K562 (cell line): Measurements from ENCODE around the gene HOOK1. TPM values are rescaled to one million over a fixed set of nuclear protein-coding genes. Genes with fewer than 3 reads are reported as not detected.

ENCODE experiments used
- ATAC-seq: fragments of 200-7000 bp; cut with Tn5 transposase; 3 replicates; pipeline ENCODE4 v1.9.1; 2020; ENCODE audit warnings: moderate library complexity
- BruUV-seq: library from RNA; stranded (reverse); fragments of 400-500 nt; replicated peaks from 2 replicates; lab custom pipeline; 2021; lab: Mats Ljungman, UMichigan
- CTCF ChIA-PET: fragments of 300-600 bp; formaldehyde crosslinking; extraction: SDS; loops from one replicate; lab custom pipeline; 2021; ENCODE audit warnings: low intra/inter-chr PET ratio; lab: Yijun Ruan, JAX
- POLR2A ChIA-PET: fragments of 300-600, 350-650 bp; sonication (Branson Sonifier 250); formaldehyde crosslinking; extraction: SDS; loops from one replicate; lab custom pipeline; 2021; ENCODE audit warnings: antibody characterized with exemption, inconsistent platforms; lab: Yijun Ruan, JAX
- DNase-seq, 4 experiments: peaks; one replicate each; pipeline versions ENCODE4 v3.0.0 to v3.0.0-alpha.2; 2011 to 2018; ENCODE audit warnings: low spot score in 3 of 4, mixed read lengths in 3 of 4; ENCODE audit errors: extremely low read depth in 1 of 4
- FAIRE-seq: peaks from 2 replicates; lab custom pipeline; 2011; peaks lifted over from hg19 to GRCh38; lab: Jason Lieb, UNC
- H2AFZ ChIP-seq: 2 replicates; pipeline ENCODE4 v1.6.0; 2011; ENCODE audit warnings: low read depth, low read length, control low read depth, inconsistent platforms
- H3K27ac ChIP-seq: fragments of 200-600 bp; 3 replicates; pipeline ENCODE4 v1.8.0; 2011; ENCODE audit warnings: low read depth, mild to moderate bottlenecking, control low read depth, inconsistent platforms, low read length, moderate library complexity, mixed read lengths; ENCODE audit errors: extremely low read depth
- H3K27me3 ChIP-seq, 2 experiments: fragments of 300-600 bp in 1 of 2; 2 replicates in 1 of 2; 3 replicates in 1 of 2; pipeline versions ENCODE4 v1.6.0 to v1.8.0; 2011; ENCODE audit warnings: inconsistent platforms in 2 of 2, low read length in 2 of 2, mild to moderate bottlenecking in 1 of 2, mixed read lengths in 1 of 2, moderate library complexity in 1 of 2; ENCODE audit not compliant: control insufficient read depth in 2 of 2, insufficient read depth in 2 of 2
- H3K36me3 ChIP-seq: fragments of 300-600 bp; 3 replicates; pipeline ENCODE4 v1.8.0; 2011; ENCODE audit warnings: mild to moderate bottlenecking, low read length, inconsistent platforms; ENCODE audit not compliant: control insufficient read depth, insufficient read depth
- H3K4me1 ChIP-seq, 2 experiments: fragments of 200-600 bp in 1 of 2; replicated peaks in 1 of 2; 2 replicates in 1 of 2; 3 replicates in 1 of 2; pipeline versions ENCODE4 v1.5.1 to v1.8.0; 2011; ENCODE audit warnings: inconsistent platforms in 2 of 2, low read length in 2 of 2, mild to moderate bottlenecking in 1 of 2, mixed read lengths in 1 of 2, moderate library complexity in 1 of 2; ENCODE audit not compliant: control insufficient read depth in 2 of 2, insufficient read depth in 2 of 2
- H3K4me2 ChIP-seq: 2 replicates; pipeline ENCODE4 v1.6.1; 2011; ENCODE audit warnings: low read length, control low read depth, inconsistent platforms, mixed read lengths; ENCODE audit not compliant: insufficient read depth
- H3K4me3 ChIP-seq: fragments of 200-600 bp; sonication (generic), shearing (Covaris generic); 2 replicates; pipeline ENCODE4 v1.5.1; 2016; ENCODE audit warnings: control low read depth, inconsistent platforms
- H3K79me2 ChIP-seq: fragments of 200-600 bp; 3 replicates; pipeline ENCODE4 v1.8.0; 2011; ENCODE audit warnings: low read length, inconsistent platforms; ENCODE audit not compliant: control insufficient read depth, insufficient read depth
- H3K9ac ChIP-seq, 2 experiments: 2 replicates each; pipeline versions ENCODE4 v1.6.0 to v1.6.1; 2011; ENCODE audit warnings: low read depth in 2 of 2, low read length in 2 of 2, control low read depth in 1 of 2, inconsistent platforms in 1 of 2, mild to moderate bottlenecking in 1 of 2, mixed read lengths in 1 of 2; ENCODE audit not compliant: insufficient read depth in 1 of 2
- H3K9me1 ChIP-seq: one replicate; pipeline ENCODE4 v1.6.0; 2011; ENCODE audit warnings: inconsistent platforms, mild to moderate bottlenecking, low read length, moderate library complexity; ENCODE audit not compliant: control insufficient read depth, insufficient read depth
- H3K9me3 ChIP-seq: replicated peaks from 2 replicates; pipeline ENCODE4 v1.5.1; 2011; ENCODE audit warnings: low read depth, low read length, inconsistent platforms; ENCODE audit not compliant: control insufficient read depth, insufficient read depth
- H4K20me1 ChIP-seq: replicated peaks from 2 replicates; pipeline ENCODE4 v1.6.1; 2011; ENCODE audit warnings: low read length, inconsistent platforms, mixed read lengths; ENCODE audit not compliant: control insufficient read depth, insufficient read depth
- CBFA2T3 ChIP-seq: fragments of 450-650 bp; IDR thresholded peaks from 2 replicates; pipeline ENCODE4 v1.6.1; 2017
- E4F1 ChIP-seq: fragments of 250-450 bp; sonication (Bioruptor Pico); IDR thresholded peaks from 2 replicates; pipeline ENCODE4 v1.5.0; 2021; ENCODE audit warnings: mild to moderate bottlenecking, borderline replicate concordance
- ID3 ChIP-seq, 2 experiments: fragments of 250-450 bp in 1 of 2; fragments of 450-650 bp in 1 of 2; sonication (Bioruptor Pico) in 1 of 2; IDR thresholded peaks; 2 replicates each; pipeline versions ENCODE4 v1.6.1 to v1.8.0; 2016 to 2021; ENCODE audit warnings: mild to moderate bottlenecking in 2 of 2, moderate library complexity in 2 of 2, missing compliant biosample characterization in 1 of 2, missing genetic modification characterization in 1 of 2
- KLF13 ChIP-seq: fragments of 450-650 bp; IDR thresholded peaks from 2 replicates; pipeline ENCODE4 v1.6.1; 2016; ENCODE audit warnings: missing genetic modification characterization, low read depth, mild to moderate bottlenecking, missing compliant biosample characterization, moderate library complexity, borderline replicate concordance
- RUNX1 ChIP-seq: sonication (generic); IDR thresholded peaks from 2 replicates; pipeline ENCODE4 v1.6.1; 2016; ENCODE audit warnings: antibody characterized with exemption, low read depth
- SAFB ChIP-seq: fragments of 200-400 bp; formaldehyde crosslinking; IDR thresholded peaks from 2 replicates; pipeline ENCODE4 v1.6.1; 2017; ENCODE audit warnings: low read depth, low read length, borderline replicate concordance
- SMARCC2 ChIP-seq: fragments of 450-650 bp; IDR thresholded peaks from 2 replicates; pipeline ENCODE4 v1.6.1; 2017; ENCODE audit warnings: antibody characterized with exemption, moderate library complexity, mild to moderate bottlenecking, low read depth
- SRSF9 ChIP-seq: fragments of 200-400 bp; formaldehyde crosslinking; IDR thresholded peaks from 2 replicates; pipeline ENCODE4 v1.6.1; 2017; ENCODE audit warnings: low read depth, low read length, borderline replicate concordance
- TRIM25 ChIP-seq: fragments of 450-650 bp; IDR thresholded peaks from 2 replicates; pipeline ENCODE4 v1.7.0; 2016; ENCODE audit warnings: borderline replicate concordance
- TSC22D4 ChIP-seq: fragments of 450-650 bp; IDR thresholded peaks from 2 replicates; pipeline ENCODE4 v1.6.1; 2016; ENCODE audit warnings: missing genetic modification characterization, missing biosample characterization, control low read depth
- YBX1 ChIP-seq: fragments of 450-650 bp; IDR thresholded peaks from 2 replicates; pipeline ENCODE4 v1.7.1; 2016; ENCODE audit warnings: mild to moderate bottlenecking
- YY1 ChIP-seq, 3 experiments: IDR thresholded peaks; 2 replicates each; pipeline ENCODE4 v1.6.1; 2011; ENCODE audit warnings: low read length in 2 of 3, mild to moderate bottlenecking in 2 of 3, moderate library complexity in 2 of 3, borderline replicate concordance in 1 of 3, control low read depth in 1 of 3, low read depth in 1 of 3; ENCODE audit not compliant: insufficient read depth in 3 of 3, insufficient replicate concordance in 2 of 3, control insufficient read depth in 1 of 3, insufficient read length in 1 of 3; ENCODE audit errors: extremely low read depth in 1 of 3
- ZC3H8 ChIP-seq: fragments of 450-650 bp; IDR thresholded peaks from 2 replicates; pipeline ENCODE4 v1.6.1; 2017
- ZKSCAN1 ChIP-seq: fragments of 150-350 bp; IDR thresholded peaks from 2 replicates; pipeline ENCODE4 v1.6.1; 2016; ENCODE audit warnings: low read depth, low read length
- ZNF780A ChIP-seq: fragments of 250-450 bp; sonication (Bioruptor Pico); IDR thresholded peaks from 2 replicates; pipeline ENCODE4 v1.5.0; 2021; ENCODE audit warnings: mild to moderate bottlenecking
- WGBS: fragments of 100-300 bp; shearing (Covaris generic); methylation state at CpG from one replicate; pipeline ENCODE4 v1.1.6; 2016; ENCODE audit warnings: low coverage, mixed read lengths; ENCODE audit not compliant: insufficient coverage; ENCODE audit errors: missing lambda C conversion rate; 5-methylcytosine and 5-hydroxymethylcytosine counted together
- in situ Hi-C: fragments of 300-500 bp; cut with MboI; formaldehyde crosslinking; loops from 4 replicates; pipeline ENCODE4 v1.15.0; 2018; ENCODE audit warnings: inconsistent platforms, mixed read lengths
- intact Hi-C: fragments of 100-400 bp; cut with micrococcal nuclease; formaldehyde crosslinking; loops from 2 replicates; pipeline ENCODE4 v1.14.2; 2022
- polyA plus RNA-seq, 8 experiments: library from polyadenylated mRNA; depleted of rRNA in 4 of 8; stranded (reverse) in 5 of 8; unstranded in 3 of 8; fragments of >200 nt; fragmentation: Nextera tagmentation in 2 of 8; fragmentation: Illumina TruSeq in 1 of 8; extraction: Ambion mirVana in 2 of 8; extraction: Trizol in 1 of 8; gene quantifications; 2 replicates each; pipeline versions ENCODE4 v1.2.1 to v1.2.3, GENCODE V29; 2011 to 2014; ENCODE audit warnings: inconsistent platforms in 1 of 8, missing spikeins in 1 of 8
- total RNA-seq, 7 experiments: library from RNA; depleted of rRNA in 6 of 7; stranded (reverse); fragments of >200 nt in 6 of 7; fragmentation: Illumina TruSeq in 2 of 7; extraction: Trizol in 2 of 7; gene quantifications; 2 replicates each; pipeline versions ENCODE4 v1.2.1 to v1.2.3, GENCODE V29; 2011 to 2021; ENCODE audit warnings: low replicate concordance in 1 of 7

Gene HOOK1
- total and polyA plus RNA-seq, 9 of the 15 experiments (the other 6 are each of a cell fraction or from before 2014, with no cell fraction given) = 0.11 to 0.18 TPM; not detected in 7

GRCh38 chr1:59917785-59918180 lies 103.0 kb downstream of the HOOK1 start:
- no peak overlapping the region for H3K9ac ChIP-seq
- 0% methylated on average over 2 of the region's 2 CpGs for WGBS
- H3K4me3 ChIP-seq = no peak overlapping the region
- H3K4me2 ChIP-seq = no peak overlapping the region
- no peaks in the 10 kb centered on the region for H3K9me3 ChIP-seq
- no peak for TF ChIP-seq YBX1
- no peak for TF ChIP-seq SMARCC2
- TF ChIP-seq ZNF780A = no peak
- no peak for TF ChIP-seq CBFA2T3
- no peak for TF ChIP-seq ZC3H8
- TF ChIP-seq ZKSCAN1 = no peak
- TF ChIP-seq TRIM25 = no peak
- TF ChIP-seq ID3 (CRISPR knock-in tag; IDR thresholded peaks at IDR 0.05) = no peak
- TF ChIP-seq ID3 (tag; IDR thresholded peaks at IDR 0.05) = no peak
- no peak for TF ChIP-seq RUNX1
- TF ChIP-seq E4F1 (CRISPR knock-in tag) = no peak
- no peak for TF ChIP-seq SRSF9
- no peak for TF ChIP-seq SAFB
- TF ChIP-seq KLF13 = no peak
- no peak for TF ChIP-seq TSC22D4 (tag)
- no peak for TF ChIP-seq YY1 (IDR thresholded peaks at IDR 0.05; ENCODE audit: borderline replicate concordance in 1 of 3, control insufficient read depth in 1 of 3, extremely low read depth in 1 of 3, insufficient read depth in 3 of 3, insufficient read length in 1 of 3, insufficient replicate concordance in 2 of 3, low read depth in 1 of 3, low read length in 2 of 3)
- H3K4me1 ChIP-seq = no peaks in the 10 kb centered on the region
- intact Hi-C loops (no loop called here), in situ Hi-C loops (no loop called here)
- ChIA-PET POLR2A (no interaction called here), CTCF (no interaction called here)
- no peak overlapping the region for H2AFZ ChIP-seq
- DNase-seq = no peak
- FAIRE-seq = no peak
- no TSS peak for BruUV-seq
- no peaks in the 10 kb centered on the region for H4K20me1 ChIP-seq
- H3K36me3 ChIP-seq = no peaks in the 10 kb centered on the region
- H3K79me2 ChIP-seq = no peaks in the 10 kb centered on the region
- H3K27ac ChIP-seq = no peak overlapping the region
- no peaks in the 10 kb centered on the region for H3K27me3 ChIP-seq
- no peaks in the 10 kb centered on the region for H3K9me1 ChIP-seq
- no peak for ATAC-seq
